ENCODE data around the gene LUC7L. TPM values are rescaled to one million over a fixed set of nuclear protein-coding genes. Genes with fewer than 3 reads are reported as not detected.
A peak's percentile ranks its signal among the peaks of the same experiment; 100 is the strongest.

Gene LUC7L
- total and polyA plus RNA-seq, 7 experiments from 2014 or later: 6.9 to 177 (median 148) TPM

DNA sequence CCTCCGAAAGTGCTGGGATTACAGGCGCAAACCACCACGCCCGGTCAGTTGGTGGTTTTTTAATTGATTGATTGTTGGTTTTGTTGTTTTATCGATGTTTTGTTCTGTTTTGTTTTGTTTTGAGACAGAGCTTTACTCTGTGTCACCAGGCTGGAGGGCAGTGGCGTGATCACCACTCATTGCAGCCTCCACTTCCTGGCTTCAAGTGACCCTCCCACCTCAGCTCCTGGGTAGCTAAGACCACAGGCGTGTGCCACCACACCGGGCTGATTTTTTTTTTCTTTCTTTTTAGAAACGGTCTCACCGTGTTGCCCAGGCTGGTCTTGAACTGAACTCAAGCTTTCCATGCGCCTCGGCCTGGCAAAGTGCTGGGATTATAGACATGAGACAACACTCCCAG lies 17.8 kb upstream of the LUC7L start:
- ChIA-PET POLR2A (interaction anchor here (0.6 to 0.8 kb wide), 2 partner anchors 12 to 24 kb away, joined by 3 to 6 read pairs; no protein-coding TSS in a partner anchor), CTCF (no interaction called here)
- H3K36me3 ChIP-seq (ENCODE audit: control insufficient read depth in 2 of 3, insufficient read depth in 3 of 3, low read length in 3 of 3): peaks cover 0 to 17% (median 0%) of the 10 kb centered on the region in 3 experiments
- H3K4me1 ChIP-seq (ENCODE audit: control insufficient read depth in 2 of 2, insufficient read depth in 2 of 2, low read length in 2 of 2): peaks cover 0 to 3% of the 10 kb centered on the region in 2 donors
- H3K4me3 Mint-ChIP-seq: no peak overlapping the region
- no peak overlapping the region for H3K4me3 ChIP-seq (ENCODE audit: low read length)
- no peak overlapping the region for H3K27ac Mint-ChIP-seq
- intact Hi-C loops (cut with micrococcal nuclease): no loop called here
- no peak overlapping the region for H3K27ac ChIP-seq (ENCODE audit: low read depth, low read length)
- no peaks in the 10 kb centered on the region for H3K27me3 ChIP-seq (ENCODE audit: control insufficient read depth in 2 of 2, insufficient read depth in 2 of 2, low read length in 2 of 2)
- H3K36me3 Mint-ChIP-seq: peaks cover 0 to 17% (median 5%) of the 10 kb centered on the region in 5 donors
- H3K4me1 Mint-ChIP-seq: peaks cover 0 to 21% (median 5%) of the 10 kb centered on the region in 7 donors
- H3K9me3 ChIP-seq (ENCODE audit: control insufficient read depth in 2 of 3, low read length in 3 of 3): no peaks in the 10 kb centered on the region
- no peaks in the 10 kb centered on the region for H3K27me3 Mint-ChIP-seq
- H3K9me3 Mint-ChIP-seq: no peaks in the 10 kb centered on the region
- no peak for DNase-seq
- ATAC-seq: no peak

- peak overlapping the region in 5 of 9 donors; percentile 45 to 80 (median 48) for H3K27ac Mint-ChIP-seq
- intact Hi-C loops (cut with micrococcal nuclease): no loop called here
- CTCF ChIA-PET: no interaction called here
Measured at GRCh38 chr16:245105-245504, 15.9 kb upstream of the LUC7L start.

DNA sequence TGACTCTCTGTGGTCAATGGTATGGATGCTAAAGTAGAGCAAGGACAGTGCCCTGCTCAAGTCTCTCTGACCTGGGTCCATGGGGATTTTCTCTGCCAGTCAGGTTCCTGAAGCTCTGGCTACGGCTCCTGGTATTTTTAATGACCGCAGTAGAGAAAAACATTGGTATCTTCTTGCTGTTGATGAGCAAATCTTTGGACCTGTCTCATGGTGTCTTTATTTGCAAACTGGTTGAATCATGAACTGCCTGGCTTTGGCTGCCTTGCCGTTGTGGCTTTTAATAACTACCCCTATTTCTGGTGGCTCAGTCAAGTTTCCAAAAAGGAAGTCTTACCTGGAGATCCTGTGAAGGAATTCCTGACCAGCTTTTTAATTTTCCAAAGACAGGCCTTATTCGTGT lies 14.1 kb upstream of the LUC7L start:
- Histone ChIP-seq H3K4me1 (ENCODE audit: control insufficient read depth in 2 of 2, insufficient read depth in 2 of 2, low read length in 2 of 2) (no peaks in the 10 kb centered on the region), H3K36me3 (ENCODE audit: control insufficient read depth in 2 of 3, insufficient read depth in 3 of 3, low read length in 3 of 3) (no peaks in the 10 kb centered on the region), H3K4me3 (ENCODE audit: low read length) (no peak overlapping the region), H3K9me3 (ENCODE audit: control insufficient read depth in 2 of 3, low read length in 3 of 3) (no peaks in the 10 kb centered on the region), H3K27ac (ENCODE audit: low read depth, low read length) (no peak overlapping the region), H3K27me3 (ENCODE audit: control insufficient read depth in 2 of 2, insufficient read depth in 2 of 2, low read length in 2 of 2) (no peaks in the 10 kb centered on the region)
- H3K4me1 Mint-ChIP-seq: peaks cover 0 to 37% (median 15%) of the 10 kb centered on the region in 7 donors
- no peak for DNase-seq
- no peak overlapping the region for H3K4me3 Mint-ChIP-seq
- ChIA-PET POLR2A (interaction anchor here (1.0 kb wide), 1 partner anchor 14 kb away, joined by 3 read pairs; the partner anchor contains the start of gene LUC7L), CTCF (no interaction called here)
- intact Hi-C loops (cut with micrococcal nuclease): loop anchor here in 1 of 2 donors (5.0 kb wide), 1 partner anchor 34 kb away; the partner anchor contains the start of gene RGS11
- no peaks in the 10 kb centered on the region for H3K9me3 Mint-ChIP-seq
- H3K36me3 Mint-ChIP-seq: peaks cover 0 to 12% (median 0%) of the 10 kb centered on the region in 5 donors
- peak overlapping the region in 1 of 9 donors; percentile 21 for H3K27ac Mint-ChIP-seq
- ATAC-seq: no peak
- H3K27me3 Mint-ChIP-seq: peaks cover 0 to 3% (median 0%) of the 10 kb centered on the region in 5 donors

More at GRCh38 chr16:245105-245504, 15.9 kb upstream of the LUC7L start:
- Histone ChIP-seq H3K4me1 (ENCODE audit: control insufficient read depth in 2 of 2, insufficient read depth in 2 of 2, low read length in 2 of 2) (no peaks in the 10 kb centered on the region), H3K36me3 (ENCODE audit: control insufficient read depth in 2 of 3, insufficient read depth in 3 of 3, low read length in 3 of 3) (peaks cover 0 to 10% (median 0%) of the 10 kb centered on the region in 3 experiments), H3K27ac (ENCODE audit: low read depth, low read length) (no peak overlapping the region), H3K9me3 (ENCODE audit: control insufficient read depth in 2 of 3, low read length in 3 of 3) (no peaks in the 10 kb centered on the region), H3K27me3 (ENCODE audit: control insufficient read depth in 2 of 2, insufficient read depth in 2 of 2, low read length in 2 of 2) (no peaks in the 10 kb centered on the region), H3K4me3 (ENCODE audit: low read length) (no peak overlapping the region)
- H3K27me3 Mint-ChIP-seq: no peaks in the 10 kb centered on the region
- ATAC-seq (no peak), DNase-seq (no peak)
- POLR2A ChIA-PET: no interaction called here
- no peaks in the 10 kb centered on the region for H3K9me3 Mint-ChIP-seq
- H3K4me1 Mint-ChIP-seq: peaks cover 0 to 32% (median 9%) of the 10 kb centered on the region in 7 donors
- no peak overlapping the region for H3K4me3 Mint-ChIP-seq
- H3K36me3 Mint-ChIP-seq: peaks cover 0 to 11% (median 0%) of the 10 kb centered on the region in 5 donors

DNA sequence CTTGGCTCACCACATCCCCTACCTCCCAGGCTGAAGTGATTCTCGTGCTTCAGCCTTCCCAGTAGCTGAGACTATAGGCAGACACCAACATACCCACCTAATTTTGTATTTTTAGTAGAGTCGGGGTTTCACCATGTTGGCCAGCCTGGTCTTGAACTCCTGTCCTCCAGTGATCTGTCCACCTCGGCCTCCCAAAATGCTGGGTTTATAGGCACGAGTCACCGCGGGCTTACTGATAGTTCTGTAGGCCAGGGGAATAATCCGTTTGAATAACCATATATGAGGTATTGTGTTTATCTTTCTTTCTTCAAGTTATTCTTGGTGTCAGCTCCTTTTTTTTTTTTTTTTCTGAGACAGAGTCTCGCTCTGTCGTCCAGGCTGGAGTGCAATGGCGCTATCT lies 13.0 kb upstream of the LUC7L start:
- Histone ChIP-seq H3K27me3 (ENCODE audit: control insufficient read depth in 2 of 2, insufficient read depth in 2 of 2, low read length in 2 of 2) (no peaks in the 10 kb centered on the region), H3K27ac (ENCODE audit: low read depth, low read length) (no peak overlapping the region), H3K9me3 (ENCODE audit: control insufficient read depth in 2 of 3, low read length in 3 of 3) (no peaks in the 10 kb centered on the region), H3K36me3 (ENCODE audit: control insufficient read depth in 2 of 3, insufficient read depth in 3 of 3, low read length in 3 of 3) (no peaks in the 10 kb centered on the region), H3K4me1 (ENCODE audit: control insufficient read depth in 2 of 2, insufficient read depth in 2 of 2, low read length in 2 of 2) (no peaks in the 10 kb centered on the region), H3K4me3 (ENCODE audit: low read length) (no peak overlapping the region)
- intact Hi-C loops (cut with micrococcal nuclease): loop anchor here in 1 of 2 donors (5.0 kb wide), 1 partner anchor 35 kb away; the partner anchor contains the start of gene RGS11
- DNase-seq: no peak
- POLR2A ChIA-PET: interaction anchor here (0.6 to 1.1 kb wide), 2 partner anchors 9 to 75 kb away, joined by 3 read pairs; no protein-coding TSS in a partner anchor
- Mint-ChIP-seq H3K36me3 (peaks cover 0 to 8% (median 0%) of the 10 kb centered on the region in 5 donors), H3K9me3 (no peaks in the 10 kb centered on the region), H3K27ac (peak overlapping the region in 3 of 9 donors; percentile 22 to 55 (median 25)), H3K27me3 (peaks cover 0 to 3% (median 0%) of the 10 kb centered on the region in 5 donors), H3K4me1 (peaks cover 0 to 33% (median 16%) of the 10 kb centered on the region in 7 donors), H3K4me3 (no peak overlapping the region)
- ATAC-seq: no peak
- CTCF ChIA-PET: no interaction called here

- POLR2A ChIA-PET: no interaction called here
- Mint-ChIP-seq H3K4me3 (no peak overlapping the region), H3K27ac (peak overlapping the region in 2 of 9 donors; percentile 19 to 22), H3K36me3 (peaks cover 0 to 8% (median 1%) of the 10 kb centered on the region in 5 donors), H3K4me1 (peaks cover 2 to 35% (median 19%) of the 10 kb centered on the region in 7 donors), H3K27me3 (peaks cover 0 to 5% (median 0%) of the 10 kb centered on the region in 5 donors), H3K9me3 (peaks cover 0 to under 1% (median 0%) of the 10 kb centered on the region in 11 donors)
- Histone ChIP-seq H3K9me3 (ENCODE audit: control insufficient read depth in 2 of 3, low read length in 3 of 3) (no peaks in the 10 kb centered on the region), H3K27me3 (ENCODE audit: control insufficient read depth in 2 of 2, insufficient read depth in 2 of 2, low read length in 2 of 2) (no peaks in the 10 kb centered on the region), H3K4me1 (ENCODE audit: control insufficient read depth in 2 of 2, insufficient read depth in 2 of 2, low read length in 2 of 2) (peaks cover 0 to 1% of the 10 kb centered on the region in 2 donors), H3K36me3 (ENCODE audit: control insufficient read depth in 2 of 3, insufficient read depth in 3 of 3, low read length in 3 of 3) (no peaks in the 10 kb centered on the region), H3K4me3 (ENCODE audit: low read length) (no peak overlapping the region), H3K27ac (ENCODE audit: low read depth, low read length) (no peak overlapping the region)
- intact Hi-C loops (cut with micrococcal nuclease): loop anchor here in 1 of 2 donors (5.0 kb wide), 1 partner anchor 37 kb away; the partner anchor contains the start of gene RGS11
- no peak for DNase-seq
- CTCF ChIA-PET: interaction anchor here (0.5 to 0.6 kb wide), 2 partner anchors 14 to 130 kb away, joined by 3 read pairs; no protein-coding TSS in a partner anchor
- no peak for ATAC-seq
Measured at GRCh38 chr16:240559-240958, 11.3 kb upstream of the LUC7L start.

DNA sequence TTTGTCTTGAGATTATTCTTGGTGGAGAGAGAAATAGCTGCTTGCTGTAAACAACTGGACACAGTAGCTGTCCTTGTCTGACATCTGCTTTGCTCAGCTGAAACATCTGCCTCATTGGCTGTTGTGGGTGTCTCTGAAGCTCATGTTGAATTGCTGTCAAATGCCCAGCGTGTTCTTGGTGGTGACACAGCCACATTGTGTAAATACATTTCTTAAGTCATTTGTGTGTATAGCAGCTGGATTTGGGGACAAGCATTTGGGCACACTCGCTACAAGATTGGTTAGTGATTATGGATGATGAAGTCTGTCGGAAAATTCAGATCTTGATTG lies 10.7 kb upstream of the LUC7L start:
- no peak for ATAC-seq
- Histone ChIP-seq H3K27ac (ENCODE audit: low read depth, low read length) (no peak overlapping the region), H3K4me1 (ENCODE audit: control insufficient read depth in 2 of 2, insufficient read depth in 2 of 2, low read length in 2 of 2) (peaks cover 0 to 5% of the 10 kb centered on the region in 2 donors), H3K9me3 (ENCODE audit: control insufficient read depth in 2 of 3, low read length in 3 of 3) (no peaks in the 10 kb centered on the region), H3K4me3 (ENCODE audit: low read length) (no peak overlapping the region), H3K36me3 (ENCODE audit: control insufficient read depth in 2 of 3, insufficient read depth in 3 of 3, low read length in 3 of 3) (no peaks in the 10 kb centered on the region), H3K27me3 (ENCODE audit: control insufficient read depth in 2 of 2, insufficient read depth in 2 of 2, low read length in 2 of 2) (no peaks in the 10 kb centered on the region)
- ChIA-PET POLR2A (no interaction called here), CTCF (no interaction called here)
- H3K27ac Mint-ChIP-seq: peak overlapping the region in 2 of 9 donors; percentile 22 to 47
- peaks cover 7 to 38% (median 24%) of the 10 kb centered on the region in 7 donors for H3K4me1 Mint-ChIP-seq
- intact Hi-C loops (cut with micrococcal nuclease): loop anchor here in 1 of 2 donors (5.0 kb wide), 1 partner anchor 37 kb away; the partner anchor contains the start of gene RGS11
- no peak for DNase-seq
- H3K36me3 Mint-ChIP-seq: peaks cover 0 to 5% (median 1%) of the 10 kb centered on the region in 5 donors
- H3K27me3 Mint-ChIP-seq: peaks cover 0 to 5% (median 0%) of the 10 kb centered on the region in 5 donors
- H3K4me3 Mint-ChIP-seq: no peak overlapping the region
- peaks cover 0 to 2% (median 0%) of the 10 kb centered on the region in 11 donors for H3K9me3 Mint-ChIP-seq
